Measurements from ENCODE around the gene DDX41. TPM values are rescaled to one million over a fixed set of nuclear protein-coding genes. Genes with fewer than 3 reads are reported as not detected.

DDX41 gene
- total RNA-seq, 2 donors from 2014 or later: 84.3 to 134 TPM

DNA sequence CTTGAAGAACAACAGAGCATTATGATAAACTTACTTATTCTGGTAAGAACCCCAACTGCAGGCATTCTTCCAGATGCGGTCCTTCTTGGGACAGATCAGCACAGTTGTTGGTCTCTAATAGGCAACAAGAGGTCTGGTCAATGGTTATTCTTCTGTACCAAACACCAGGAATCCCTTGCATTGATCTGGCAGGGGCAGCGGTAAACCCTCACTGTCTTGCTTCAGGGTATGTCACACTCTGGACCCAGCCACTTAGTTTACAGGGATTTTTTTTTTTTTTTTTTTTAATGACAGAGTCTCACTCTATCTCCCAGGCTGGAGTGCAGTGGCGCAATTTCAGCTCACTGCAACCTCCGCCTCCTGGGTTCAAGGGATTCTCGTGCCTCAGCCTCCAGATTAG is 38.9 kb upstream of the DDX41 start:
- no peaks in the 10 kb centered on the region for H3K9me3 ChIP-seq
- H3K27ac ChIP-seq: no peak overlapping the region
- TF ChIP-seq, protein P1, sequence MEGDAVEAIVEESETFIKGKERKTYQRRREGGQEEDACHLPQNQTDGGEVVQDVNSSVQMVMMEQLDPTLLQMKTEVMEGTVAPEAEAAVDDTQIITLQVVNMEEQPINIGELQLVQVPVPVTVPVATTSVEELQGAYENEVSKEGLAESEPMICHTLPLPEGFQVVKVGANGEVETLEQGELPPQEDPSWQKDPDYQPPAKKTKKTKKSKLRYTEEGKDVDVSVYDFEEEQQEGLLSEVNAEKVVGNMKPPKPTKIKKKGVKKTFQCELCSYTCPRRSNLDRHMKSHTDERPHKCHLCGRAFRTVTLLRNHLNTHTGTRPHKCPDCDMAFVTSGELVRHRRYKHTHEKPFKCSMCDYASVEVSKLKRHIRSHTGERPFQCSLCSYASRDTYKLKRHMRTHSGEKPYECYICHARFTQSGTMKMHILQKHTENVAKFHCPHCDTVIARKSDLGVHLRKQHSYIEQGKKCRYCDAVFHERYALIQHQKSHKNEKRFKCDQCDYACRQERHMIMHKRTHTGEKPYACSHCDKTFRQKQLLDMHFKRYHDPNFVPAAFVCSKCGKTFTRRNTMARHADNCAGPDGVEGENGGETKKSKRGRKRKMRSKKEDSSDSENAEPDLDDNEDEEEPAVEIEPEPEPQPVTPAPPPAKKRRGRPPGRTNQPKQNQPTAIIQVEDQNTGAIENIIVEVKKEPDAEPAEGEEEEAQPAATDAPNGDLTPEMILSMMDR (IDR thresholded peaks at IDR 0.05): no peak
- no peak overlapping the region for H3K9ac ChIP-seq (ENCODE audit: low read depth in 2 of 2, low read length in 2 of 2)
- no peaks in the 10 kb centered on the region for H3K27me3 ChIP-seq
- DNase-seq: no peak
- peaks cover 3% of the 10 kb centered on the region for H3K4me1 ChIP-seq
- intact Hi-C loops (cut with DNase I): no loop called here
- no peaks in the 10 kb centered on the region for H3K36me3 ChIP-seq
- no peak overlapping the region for H3K4me3 ChIP-seq

DNA sequence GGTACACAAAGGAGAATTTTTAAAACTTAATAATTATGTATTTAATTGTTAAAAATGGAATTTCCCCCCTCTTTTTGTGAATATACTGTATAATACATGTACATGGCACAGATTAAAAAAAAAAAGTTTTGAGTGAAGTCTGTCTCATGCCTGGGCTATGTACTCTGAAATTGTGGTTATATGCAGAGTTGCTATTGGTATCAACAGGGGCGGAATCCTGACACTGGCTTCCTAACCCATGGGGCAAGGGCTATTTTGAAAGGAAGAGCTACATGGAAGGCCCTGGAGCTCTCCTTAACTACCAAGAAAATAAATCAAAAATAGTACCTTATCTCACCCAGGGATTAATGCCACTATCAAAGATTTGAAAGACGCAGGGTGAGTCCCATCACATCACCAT is 38.5 kb upstream of the DDX41 start:
- Histone ChIP-seq H3K4me3 (peak overlapping the region; percentile 60), H3K27me3 (no peaks in the 10 kb centered on the region), H3K9me3 (no peaks in the 10 kb centered on the region), H3K27ac (no peak overlapping the region), H3K9ac (ENCODE audit: low read depth in 2 of 2, low read length in 2 of 2) (no peak overlapping the region), H3K36me3 (no peaks in the 10 kb centered on the region), H3K4me1 (peaks cover 3% of the 10 kb centered on the region)
- TF ChIP-seq, protein P1 (IDR thresholded peaks at IDR 0.05): no peak
- DNase-seq: no peak
- intact Hi-C loops (cut with DNase I): no loop called here

DNA sequence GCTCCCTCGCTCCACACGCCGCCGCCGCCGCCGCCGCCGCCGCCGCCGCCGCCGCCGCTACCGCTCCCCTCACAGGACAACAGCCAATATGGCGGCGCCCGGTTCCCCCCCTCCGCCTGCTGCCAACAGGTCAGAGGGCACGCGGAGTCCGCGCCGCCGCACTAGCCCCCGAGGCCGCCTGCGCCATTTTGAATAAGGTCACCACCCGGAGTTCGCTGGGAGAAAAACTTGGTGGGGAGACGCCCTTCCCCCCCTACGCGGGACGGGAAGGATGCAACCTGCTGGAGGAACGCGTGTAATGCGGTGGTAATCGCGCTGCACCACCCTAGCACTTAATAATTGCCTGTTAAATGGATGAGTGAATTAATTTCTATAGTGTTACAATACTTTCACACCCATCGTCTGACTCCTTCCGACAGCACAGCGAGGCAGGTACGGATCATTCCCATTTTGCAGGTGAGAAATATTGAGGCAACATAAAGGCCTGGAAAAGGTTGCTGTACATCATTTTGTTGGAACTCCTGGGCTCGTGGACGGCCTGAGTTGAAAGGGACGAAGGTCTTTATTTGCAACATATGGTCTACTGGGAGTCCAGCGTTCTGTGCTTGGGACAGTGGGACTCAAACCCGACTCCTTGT is 37.8 kb upstream of the DDX41 start, which contains the start of gene FAM193B:
FAM193B (minus strand) TSS at position 90 of the 638 bp plus-strand sequence. CDS start 105 bp downstream, outside the sequence.
- no peaks in the 10 kb centered on the region for H3K27me3 ChIP-seq
- intact Hi-C loops (cut with DNase I): no loop called here
- peak within 1 kb of the TSS; percentile 69 for H3K27ac ChIP-seq
- peaks cover 3% of the 10 kb centered on the region for H3K4me1 ChIP-seq
- peak; percentile 97 for DNase-seq
- TF ChIP-seq, protein P1 (IDR thresholded peaks at IDR 0.05): no peak
- peak within 1 kb of the TSS; percentile 97 for H3K4me3 ChIP-seq
- H3K9me3 ChIP-seq: no peaks in the 10 kb centered on the region
- H3K9ac ChIP-seq (ENCODE audit: low read depth in 2 of 2, low read length in 2 of 2): peak within 1 kb of the TSS; percentile 81 to 84
- H3K36me3 ChIP-seq: no peaks in the 10 kb centered on the region

DNA sequence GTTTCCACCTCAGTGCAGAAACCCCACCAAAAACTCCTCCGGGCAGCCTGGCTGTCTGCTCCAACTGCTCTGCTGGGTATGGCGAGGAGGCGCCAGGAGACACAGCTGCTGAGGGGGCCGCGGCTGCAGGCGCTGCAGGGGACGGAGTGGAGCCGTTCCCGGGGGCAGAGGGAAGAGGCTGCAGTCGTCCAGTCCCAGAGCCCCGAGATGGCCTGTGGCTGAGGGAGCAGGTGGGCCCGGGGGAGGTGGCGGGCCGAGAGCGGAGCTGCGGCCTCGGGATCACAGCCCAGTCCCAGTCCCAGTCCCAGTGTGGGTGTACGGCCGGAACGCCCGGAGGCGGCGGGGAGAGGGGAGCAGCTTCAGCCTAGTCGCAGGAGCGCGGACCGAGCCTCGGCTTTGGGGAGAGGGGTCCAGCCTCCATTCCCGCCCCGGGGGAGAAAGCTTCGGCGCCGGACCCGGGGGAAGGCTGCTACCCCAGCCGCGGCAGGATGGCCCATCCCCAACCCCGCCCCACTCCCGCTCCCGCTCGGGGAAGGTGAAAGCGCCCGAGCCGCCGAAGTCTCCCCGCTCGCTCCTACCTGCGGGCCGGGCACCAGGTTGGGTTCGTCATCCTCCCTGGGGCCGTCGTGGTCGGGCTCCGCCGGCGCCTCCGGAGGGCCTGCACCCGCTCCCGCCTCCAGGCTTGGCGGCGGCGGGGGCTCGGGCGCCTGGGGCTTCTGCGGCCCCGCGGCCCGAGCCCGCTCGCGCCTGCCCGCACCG is 37.1 kb upstream of the DDX41 start:
- intact Hi-C loops (cut with DNase I): no loop called here
- peak; percentile 61 for DNase-seq
- Histone ChIP-seq H3K9ac (ENCODE audit: low read depth in 2 of 2, low read length in 2 of 2) (peak overlapping the region; percentile 81 to 84), H3K27ac (peak overlapping the region; percentile 69), H3K27me3 (no peaks in the 10 kb centered on the region), H3K9me3 (no peaks in the 10 kb centered on the region), H3K4me3 (peak overlapping the region; percentile 97), H3K4me1 (peaks cover 3% of the 10 kb centered on the region), H3K36me3 (no peaks in the 10 kb centered on the region)
- TF ChIP-seq, protein P1 (IDR thresholded peaks at IDR 0.05): no peak

DNA sequence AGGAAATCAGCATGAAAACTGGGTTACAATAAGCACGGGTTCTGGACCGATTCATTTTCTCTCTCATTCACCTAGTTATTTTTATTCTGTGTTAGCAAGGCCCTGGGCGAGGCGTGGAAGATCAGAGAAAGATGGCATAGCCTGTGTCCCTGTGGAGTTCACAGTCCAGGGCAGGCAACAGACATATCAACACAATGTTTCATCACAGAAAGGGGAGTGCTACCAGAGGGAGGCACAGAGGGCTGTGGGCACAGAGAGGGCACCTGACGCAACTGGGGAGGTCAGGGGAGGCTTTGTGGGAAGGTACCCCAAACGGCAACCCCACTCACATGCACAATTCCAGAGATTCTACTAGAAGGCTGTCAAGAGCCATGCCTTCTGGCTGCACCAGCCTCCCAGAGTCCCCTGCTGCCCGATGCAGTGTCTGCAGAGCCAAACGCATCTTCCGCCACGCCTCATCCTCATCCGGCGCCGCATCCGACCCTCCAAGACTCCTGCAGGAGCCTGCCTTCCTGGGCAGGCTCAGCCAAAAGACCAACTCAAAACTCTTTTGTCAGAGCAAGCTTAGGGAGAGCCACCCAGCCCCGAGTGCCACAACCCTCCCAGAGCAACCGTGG is 36.2 kb upstream of the DDX41 start:
- H3K36me3 ChIP-seq: no peaks in the 10 kb centered on the region
- peak overlapping the region; percentile 97 for H3K4me3 ChIP-seq
- no peak overlapping the region for H3K27ac ChIP-seq
- peaks cover 3% of the 10 kb centered on the region for H3K4me1 ChIP-seq
- TF ChIP-seq, protein P1 (IDR thresholded peaks at IDR 0.05): no peak
- no peaks in the 10 kb centered on the region for H3K27me3 ChIP-seq
- intact Hi-C loops (cut with DNase I): no loop called here
- no peak for DNase-seq
- H3K9me3 ChIP-seq: no peaks in the 10 kb centered on the region
- peak overlapping the region in 1 of 2 donors; percentile 81 for H3K9ac ChIP-seq (ENCODE audit: low read depth in 2 of 2, low read length in 2 of 2)

Data from colonic mucosa (tissue), 4 donors.